Measurements from ENCODE around the gene OR52E4. TPM values are rescaled to one million over a fixed set of nuclear protein-coding genes. Genes with fewer than 3 reads are reported as not detected.

Gene OR52E4
- total and polyA plus RNA-seq, 2 of the 4 experiments (the other 2 are of a cell fraction), result not detected

- Histone ChIP-seq H3K14ac (replicated peaks; ENCODE audit: low read depth, low read length) (no peak overlapping the region), H4K20me1 (ENCODE audit: insufficient read depth, low read length) (no peaks in the 10 kb centered on the region), H3K9me3 (ENCODE audit: control insufficient read depth, insufficient read depth, low read length) (peaks cover 43% of the 10 kb centered on the region), H3K27me3 (ENCODE audit: control insufficient read depth, insufficient read depth, low read length) (no peaks in the 10 kb centered on the region), H3K23ac (ENCODE audit: low read depth, low read length) (no peak overlapping the region), H3K36me3 (ENCODE audit: control insufficient read depth, insufficient read depth, low read length) (no peaks in the 10 kb centered on the region), H3K4me1 (ENCODE audit: control insufficient read depth, insufficient read depth, low read length) (no peaks in the 10 kb centered on the region), H2AK5ac (ENCODE audit: low read depth, low read length) (no peak overlapping the region), H2AK9ac (replicated peaks; ENCODE audit: low read depth, low read length, poor library complexity) (no peak overlapping the region), H3K18ac (ENCODE audit: low read depth, low read length) (no peak overlapping the region), H3K27ac (ENCODE audit: insufficient read depth, low read length) (no peak overlapping the region), H3K4ac (ENCODE audit: low read depth, low read length) (no peak overlapping the region), H2BK5ac (ENCODE audit: low read depth, low read length, poor library complexity, severe bottlenecking) (no peak overlapping the region), H3K4me3 (ENCODE audit: insufficient read depth, low read depth, low read length) (no peak overlapping the region), H4K8ac (ENCODE audit: low read depth in 2 of 2, low read length in 2 of 2) (no peak overlapping the region), H3K56ac (ENCODE audit: extremely low read depth, insufficient read depth, low read length) (no peak overlapping the region), H3K4me2 (ENCODE audit: low read depth, low read length) (no peak overlapping the region), H3K9me1 (ENCODE audit: insufficient read depth, low read length) (no peaks in the 10 kb centered on the region), H3K79me1 (ENCODE audit: low read depth in 1 of 2, low read length in 2 of 2) (no peaks in the 10 kb centered on the region), H4K5ac (ENCODE audit: low read depth, low read length) (no peak overlapping the region), H3K9ac (ENCODE audit: low read depth, low read length) (no peak overlapping the region), H2BK120ac (ENCODE audit: low read depth, low read length) (no peak overlapping the region), H2AFZ (replicated peaks; ENCODE audit: low read length, poor library complexity) (no peak overlapping the region), H4K91ac (ENCODE audit: insufficient read depth, low read depth, low read length) (no peak overlapping the region), H2BK15ac (ENCODE audit: low read depth, low read length) (no peak overlapping the region), H2BK20ac (ENCODE audit: low read depth, low read length) (no peak overlapping the region)
- CTCF ChIA-PET, result no interaction called here
- intact Hi-C loops (cut with micrococcal nuclease) (no loop called here), in situ Hi-C loops (cut with MboI; ENCODE audit: low sequenced_read_pairs) (no loop called here), dilution Hi-C loops (cut with HindIII; ENCODE audit: low sequenced_read_pairs, unreplicated experiment) (no loop called here)
- BruUV-seq (replicated peaks), result no TSS peak
- POLR2A ChIA-PET (ENCODE audit: unreplicated experiment), result no interaction called here
- no peak for DNase-seq
- ATAC-seq (ENCODE audit: low read depth), result no peak
- TF ChIP-seq FOS (IDR thresholded peaks at IDR 0.05; ENCODE audit: low read depth, low read length) (no peak), CEBPB (IDR thresholded peaks at IDR 0.05; ENCODE audit: low read depth, low read length) (no peak), CTCF (conservative IDR thresholded peaks at IDR 0.05; ENCODE audit: low read depth, low read length) (no peak), BHLHE40 (IDR thresholded peaks at IDR 0.05; ENCODE audit: low read depth, low read length) (no peak), RAD21 (IDR thresholded peaks at IDR 0.05; ENCODE audit: low read length) (no peak), NFE2L2 (IDR thresholded peaks at IDR 0.05; ENCODE audit: low read depth, low read length) (no peak), SMC3 (IDR thresholded peaks at IDR 0.05; ENCODE audit: low read depth, low read length) (no peak), CHD1 (IDR thresholded peaks at IDR 0.05; ENCODE audit: low read depth, low read length) (no peak), RCOR1 (IDR thresholded peaks at IDR 0.05; ENCODE audit: insufficient replicate concordance, low read length) (no peak), MXI1 (IDR thresholded peaks at IDR 0.05; ENCODE audit: borderline replicate concordance, low read depth, low read length) (no peak)
- TF ChIP-seq, protein P1, sequence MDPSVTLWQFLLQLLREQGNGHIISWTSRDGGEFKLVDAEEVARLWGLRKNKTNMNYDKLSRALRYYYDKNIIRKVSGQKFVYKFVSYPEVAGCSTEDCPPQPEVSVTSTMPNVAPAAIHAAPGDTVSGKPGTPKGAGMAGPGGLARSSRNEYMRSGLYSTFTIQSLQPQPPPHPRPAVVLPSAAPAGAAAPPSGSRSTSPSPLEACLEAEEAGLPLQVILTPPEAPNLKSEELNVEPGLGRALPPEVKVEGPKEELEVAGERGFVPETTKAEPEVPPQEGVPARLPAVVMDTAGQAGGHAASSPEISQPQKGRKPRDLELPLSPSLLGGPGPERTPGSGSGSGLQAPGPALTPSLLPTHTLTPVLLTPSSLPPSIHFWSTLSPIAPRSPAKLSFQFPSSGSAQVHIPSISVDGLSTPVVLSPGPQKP (IDR thresholded peaks at IDR 0.05; ENCODE audit: borderline replicate concordance, low read depth, low read length), result no peak
- 74% methylated on average over 5 of the region's 8 CpGs; no CpG with 5 or more reads in 1 of the 2 experiments for WGBS, 2 experiments (ENCODE audit: extremely low coverage in 2 of 2, insufficient read length in 1 of 2)
Measured at GRCh38 chr11:5931061-5931460, 50.6 kb downstream of the OR52E4 start.

Data from IMR-90 (cell line).